GM19372 (cell line): ENCODE results near the gene SLC39A5.
"Not testable (repeated sequence)": the region's sequence is repeated elsewhere in the genome, so short reads cannot be mapped to it uniquely, and the experiment has no call there.

ENCODE experiments used
- ATAC-seq: cut with Tn5 transposase; IDR thresholded peaks from one replicate; pipeline ENCODE4 v1.9.1; 2021; ENCODE audit warnings: mild to moderate bottlenecking, low read depth, moderate library complexity; ENCODE audit not compliant: unreplicated experiment

Gene SLC39A5

GRCh38 chr12:56243731-56244181 is 13.9 kb downstream of the SLC39A5 start:
- no peak for ATAC-seq

GRCh38 chr12:56244494-56244893 is 14.6 kb downstream of the SLC39A5 start:
- no peak for ATAC-seq

- ATAC-seq, result no peak
Measured at GRCh38 chr12:56247923-56248322, 18.1 kb downstream of the SLC39A5 start.

- ATAC-seq, result no peak
Measured at GRCh38 chr12:56248711-56249110, 18.9 kb downstream of the SLC39A5 start.

GRCh38 chr12:56252649-56253048 is 22.8 kb downstream of the SLC39A5 start:
- ATAC-seq, result no peak

GRCh38 chr12:56253091-56253490 is 23.2 kb downstream of the SLC39A5 start:
- ATAC-seq, result no peak

- no peak for ATAC-seq
Measured at GRCh38 chr12:56255671-56256070, 25.8 kb downstream of the SLC39A5 start.

- no peak for ATAC-seq
Measured at GRCh38 chr12:56256326-56256960, 26.6 kb downstream of the SLC39A5 start.

GRCh38 chr12:56257071-56257470 is 27.2 kb downstream of the SLC39A5 start:
- no peak for ATAC-seq

- ATAC-seq, result no peak
Measured at GRCh38 chr12:56257491-56258067, 27.7 kb downstream of the SLC39A5 start.

GRCh38 chr12:56258068-56258819 is 28.4 kb downstream of the SLC39A5 start, which contains the start of gene ANKRD52:
Gene ANKRD52 (minus strand): TSS chr12:56258384. CDS start chr12:56258269, 115 bp downstream.
- ATAC-seq, result peak; percentile 83

- no peak for ATAC-seq
Measured at GRCh38 chr12:56258820-56259183, 29.0 kb downstream of the SLC39A5 start.

- no peak for ATAC-seq
Measured at GRCh38 chr12:56260380-56260779, 30.5 kb downstream of the SLC39A5 start.

- no peak for ATAC-seq
Measured at GRCh38 chr12:56260921-56261320, 31.1 kb downstream of the SLC39A5 start.

- no peak for ATAC-seq
Measured at GRCh38 chr12:56261503-56262232, 31.8 kb downstream of the SLC39A5 start.

- ATAC-seq, result not testable (repeated sequence)
Measured at GRCh38 chr12:56262955-56263354, 33.1 kb downstream of the SLC39A5 start.

- not testable (repeated sequence) for ATAC-seq
Measured at GRCh38 chr12:56266068-56266692, 36.3 kb downstream of the SLC39A5 start.

- ATAC-seq, result peak; percentile 89
Measured at GRCh38 chr12:56266693-56267442, 37.0 kb downstream of the SLC39A5 start, which contains the start of gene COQ10A. Gene COQ10A (plus strand): TSS chr12:56266942. CDS start chr12:56267119, 177 bp downstream.

- ATAC-seq, result peak; percentile 15
Measured at GRCh38 chr12:56267443-56268071, 37.7 kb downstream of the SLC39A5 start.
